RKO (cell line): Measurements from ENCODE around the gene TIMELESS.
A peak's percentile ranks its signal among the peaks of the same experiment; 100 is the strongest.
"Not testable (repeated sequence)": the region's sequence is repeated elsewhere in the genome, so short reads cannot be mapped to it uniquely, and the experiment has no call there.

ENCODE experiments used
- DNase-seq: peaks from one replicate; pipeline ENCODE4 v3.0.0-alpha.2; 2016; ENCODE audit warnings: low spot score

Gene TIMELESS

GRCh38 chr12:56408799-56409417 lies 40.3 kb downstream of the TIMELESS start:
- DNase-seq = no peak

DNA sequence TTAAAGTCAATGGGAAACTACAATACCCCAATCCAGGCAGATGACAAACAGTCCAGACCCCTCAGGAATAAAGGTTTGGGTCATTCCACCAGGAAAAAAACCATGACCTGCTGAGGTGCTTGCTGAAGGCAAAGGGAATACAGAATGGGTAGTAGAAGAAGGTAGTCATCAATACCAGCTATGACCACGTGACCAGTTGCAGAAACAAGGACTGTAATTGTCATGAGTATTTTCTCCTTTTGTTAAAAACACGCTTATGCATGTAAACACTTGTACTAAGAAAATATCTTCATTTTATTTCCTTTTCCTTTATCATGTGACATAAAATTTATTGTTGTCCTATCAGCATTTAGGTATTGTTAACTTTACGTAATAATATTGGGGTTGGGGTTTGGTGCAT lies 45.0 kb downstream of the TIMELESS start:
- DNase-seq = not testable (repeated sequence)

GRCh38 chr12:56401612-56402011 lies 47.6 kb downstream of the TIMELESS start:
- DNase-seq = not testable (repeated sequence)

DNA sequence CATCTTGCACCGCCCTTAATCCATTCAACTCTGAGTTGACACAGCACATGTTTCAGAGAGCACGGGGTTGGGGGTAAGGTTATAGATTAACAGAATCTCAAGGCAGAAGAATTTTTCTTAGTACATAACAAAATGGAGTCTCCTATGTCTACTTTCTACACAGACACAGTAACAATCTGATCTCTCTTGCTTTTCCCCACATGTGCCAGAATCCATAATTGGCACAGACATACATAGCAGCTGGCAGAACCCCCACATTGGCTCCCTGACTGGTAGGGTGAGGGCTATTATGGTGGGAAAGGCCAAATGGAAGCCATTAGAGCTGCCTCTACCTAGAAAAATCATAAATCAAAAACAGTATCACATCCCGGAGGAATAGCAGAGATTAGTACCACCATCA lies 48.1 kb downstream of the TIMELESS start:
- DNase-seq = not testable (repeated sequence)

DNA sequence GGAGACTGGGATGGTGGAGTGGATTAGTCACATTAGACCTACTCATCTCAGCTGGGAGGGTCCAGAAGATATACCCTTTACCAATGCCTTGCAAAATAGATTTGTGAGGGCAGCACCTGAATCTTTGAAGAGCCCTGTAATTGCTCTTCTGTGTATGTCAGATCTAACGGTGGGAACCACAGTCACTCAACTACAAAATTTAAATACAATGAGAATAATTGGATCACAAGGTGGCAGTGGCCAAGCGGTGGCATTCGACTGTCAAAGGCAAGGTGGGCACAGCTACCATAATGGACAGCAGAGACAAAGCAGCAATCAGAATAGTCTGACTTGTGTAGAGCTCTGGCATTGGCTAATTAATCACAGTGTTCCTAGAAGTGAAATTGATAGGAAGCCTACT lies 49.8 kb downstream of the TIMELESS start:
- not testable (repeated sequence) for DNase-seq

DNA sequence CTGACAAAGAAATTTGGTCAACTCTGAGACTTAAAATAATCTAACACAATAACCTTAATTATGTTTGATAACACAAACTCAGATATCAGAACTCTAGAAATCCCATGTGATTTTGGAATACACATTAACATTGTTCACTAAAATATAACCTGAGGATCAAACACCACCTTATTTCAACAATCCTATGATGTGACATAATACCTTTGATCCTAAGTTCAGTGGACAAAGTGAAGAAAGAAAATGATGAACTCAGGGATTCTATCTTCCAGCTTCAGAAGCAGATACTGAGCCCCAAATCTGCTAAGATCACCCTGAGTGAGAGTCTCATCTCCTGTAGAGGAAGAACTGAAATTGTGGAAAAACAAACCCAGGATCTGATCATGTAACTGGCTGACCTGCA lies 50.9 kb downstream of the TIMELESS start:
- DNase-seq = no peak

DNA sequence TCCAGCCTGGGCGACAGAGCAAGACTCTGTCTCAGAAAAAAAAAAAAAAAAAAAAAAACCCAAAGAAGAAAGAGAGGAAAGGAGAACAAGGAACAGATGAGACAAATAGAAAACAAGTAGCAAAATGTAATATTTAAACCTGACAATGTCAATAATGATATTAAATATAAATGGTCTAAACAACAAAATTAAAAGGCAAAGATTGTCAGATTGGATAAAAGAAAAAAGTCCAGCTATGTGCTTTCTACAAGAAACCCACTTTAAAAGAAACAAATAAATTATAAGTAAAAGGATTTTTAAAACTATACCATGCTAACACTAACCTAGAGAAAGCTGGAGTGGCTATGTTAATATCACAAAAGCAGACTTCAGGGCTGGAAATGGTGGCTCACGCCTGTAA lies 56.9 kb downstream of the TIMELESS start:
- DNase-seq = no peak

DNA sequence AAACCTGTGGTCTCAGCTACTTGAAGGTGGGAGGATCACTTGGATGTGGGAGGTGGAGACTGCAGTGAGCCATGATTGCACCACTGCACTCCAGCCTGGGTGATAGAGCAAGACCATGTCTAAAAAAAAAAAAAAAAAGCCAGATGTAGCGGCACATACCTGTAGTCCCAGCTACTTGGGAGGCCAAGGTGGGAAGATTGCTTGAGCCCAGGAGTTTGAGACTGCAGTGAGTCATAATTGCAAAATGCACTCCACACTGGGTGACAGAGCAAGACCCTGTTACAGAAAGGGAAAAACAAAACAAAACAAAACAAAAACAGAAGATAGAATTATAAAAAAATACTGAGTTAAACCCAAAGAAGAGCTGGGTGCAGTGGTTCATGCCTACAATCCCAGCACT lies 57.5 kb downstream of the TIMELESS start:
- no peak for DNase-seq

DNA sequence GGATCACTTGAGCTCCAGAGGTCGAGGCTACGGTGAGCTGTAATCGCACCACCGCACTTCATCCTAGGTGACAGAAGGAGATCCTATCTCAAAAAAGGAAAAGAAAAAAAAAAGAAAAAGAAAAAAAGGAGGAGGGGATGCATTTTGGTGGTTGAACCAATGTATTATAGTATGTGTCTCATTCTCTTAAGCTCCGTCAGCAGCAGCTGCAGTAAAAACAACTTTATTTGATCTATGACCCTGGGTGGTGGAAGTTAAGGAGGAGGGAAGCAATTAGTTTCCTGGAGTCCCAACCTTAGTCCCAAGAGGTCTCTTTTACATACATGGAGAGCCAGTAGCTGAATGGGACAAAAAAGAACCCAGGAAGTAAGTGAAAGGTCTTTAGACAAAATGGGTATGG lies 59.8 kb downstream of the TIMELESS start:
- DNase-seq = no peak

DNA sequence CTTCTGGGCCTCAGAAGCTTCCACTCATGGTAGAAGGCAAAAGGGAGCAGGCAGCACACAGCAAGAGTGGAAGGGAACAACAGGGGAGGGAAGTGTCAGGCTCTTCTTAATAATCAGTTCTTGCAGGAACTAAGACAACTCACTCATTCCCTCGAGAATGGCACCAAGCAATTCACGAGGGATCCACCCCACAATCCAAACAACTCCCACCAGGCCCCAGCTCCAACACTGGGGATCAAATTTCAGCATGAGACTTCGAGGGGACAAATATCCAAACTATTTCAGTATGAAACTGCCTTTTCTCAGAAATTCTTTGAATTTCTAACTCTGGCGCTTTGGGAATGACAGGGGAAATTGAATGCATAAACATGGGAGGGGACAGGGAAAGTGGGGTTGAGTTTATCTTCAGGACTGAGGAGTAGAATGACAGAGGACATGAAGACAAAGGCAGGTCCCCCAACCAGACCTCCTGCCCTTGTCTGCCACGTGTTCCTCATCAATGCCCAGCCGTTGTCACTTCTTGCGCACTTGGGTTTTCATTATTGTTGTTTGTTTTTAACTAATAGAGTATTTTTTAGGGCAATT lies 62.0 kb downstream of the TIMELESS start:
- no peak for DNase-seq

DNA sequence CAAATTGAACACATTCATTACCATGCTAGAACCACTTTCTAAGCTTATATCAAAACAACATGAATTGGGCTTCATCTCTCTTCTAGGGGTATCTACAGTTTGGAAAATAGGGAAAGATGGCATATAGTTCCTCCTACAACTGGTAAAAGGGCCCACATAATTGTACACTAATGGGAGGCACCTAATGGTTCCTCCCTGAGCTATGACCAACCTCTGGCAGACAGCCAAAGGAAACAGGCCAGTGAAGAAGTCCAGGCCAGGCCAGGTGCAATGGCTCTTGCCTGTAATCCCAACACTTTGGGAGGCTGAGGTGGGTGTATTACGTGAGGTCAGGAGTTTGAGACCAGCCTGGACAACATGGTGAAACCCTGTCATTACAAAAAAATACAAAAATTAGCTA lies 63.4 kb downstream of the TIMELESS start:
- no peak for DNase-seq

- DNase-seq = no peak
Measured at GRCh38 chr12:56382611-56383010, 66.6 kb downstream of the TIMELESS start.

DNA sequence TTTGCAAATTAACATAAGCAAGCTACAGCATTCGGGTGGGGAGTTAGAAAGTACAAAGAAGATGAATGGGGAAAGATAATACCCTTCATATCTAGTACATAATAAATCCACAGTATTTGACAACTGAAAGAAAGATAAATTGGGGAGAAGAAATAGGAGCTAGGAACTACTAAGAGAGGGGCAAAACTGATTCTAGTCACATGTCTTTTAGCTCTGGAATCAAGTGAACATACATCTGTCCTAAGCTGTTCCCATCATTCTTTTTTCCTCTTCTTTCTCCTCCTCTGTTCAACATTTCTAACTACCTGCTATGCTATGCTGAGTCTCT lies 71.3 kb downstream of the TIMELESS start:
- DNase-seq = no peak

- DNase-seq = peak; percentile 73
Measured at GRCh38 chr12:56377310-56377988, 71.8 kb downstream of the TIMELESS start.

DNA sequence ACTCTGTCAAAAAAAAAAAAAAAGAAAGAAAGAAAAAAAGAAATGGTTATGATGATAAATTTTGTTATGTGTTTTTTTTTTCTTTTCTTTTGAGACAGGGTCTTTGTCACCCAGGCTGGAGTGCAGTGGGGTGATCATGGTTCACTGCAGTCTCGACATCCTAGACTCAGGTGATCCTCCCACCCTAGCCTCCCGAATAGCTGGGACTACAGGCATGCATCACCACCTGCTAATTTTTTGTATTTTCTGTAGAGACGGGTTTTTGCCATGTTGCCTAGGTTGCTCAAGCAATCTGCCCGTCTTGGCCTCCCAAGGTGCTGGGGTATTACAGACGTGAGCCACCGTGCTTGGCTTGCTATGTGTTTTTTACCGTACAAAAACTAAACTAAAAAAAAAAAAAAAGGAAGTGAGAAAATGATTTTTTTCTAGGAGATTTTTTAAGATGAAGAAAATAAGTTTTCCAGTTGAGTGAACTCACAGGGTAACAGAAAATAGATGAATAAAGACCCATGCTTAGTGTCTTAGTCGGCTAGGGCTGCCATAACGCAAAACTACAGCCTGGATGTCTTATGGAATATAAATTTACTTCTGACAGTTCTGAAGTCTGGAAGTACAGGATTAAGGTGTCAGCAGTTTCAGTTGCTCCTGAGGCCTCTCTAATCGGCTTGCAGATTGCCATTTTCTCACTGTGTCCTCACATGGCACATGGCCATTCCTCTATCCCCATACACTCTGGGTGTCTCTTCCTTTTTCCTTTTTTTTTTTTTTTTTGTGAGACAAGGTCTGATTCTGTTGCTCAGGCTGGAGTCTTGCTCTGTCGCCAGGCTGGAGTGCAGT lies 73.4 kb downstream of the TIMELESS start:
- no peak for DNase-seq

- DNase-seq = no peak
Measured at GRCh38 chr12:56374726-56375597, 74.3 kb downstream of the TIMELESS start.

DNA sequence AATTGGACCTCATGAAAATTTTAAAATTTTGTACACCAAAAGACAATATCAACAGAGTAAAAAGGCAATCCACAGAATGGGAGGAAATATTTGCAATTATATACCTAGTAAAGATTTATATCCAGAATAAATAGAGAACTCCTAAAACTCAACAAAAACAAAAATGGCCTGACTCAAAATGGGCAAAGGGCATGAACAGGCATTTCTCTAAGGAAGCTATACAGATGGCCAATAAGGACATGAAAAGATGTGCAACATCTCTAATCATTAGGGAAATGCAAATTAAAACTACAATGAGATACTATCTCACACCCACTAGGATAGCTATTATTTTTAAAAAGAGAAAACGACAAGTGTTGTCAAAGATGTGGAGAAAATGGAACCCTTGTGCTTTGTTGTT lies 75.7 kb downstream of the TIMELESS start:
- DNase-seq = no peak

GRCh38 chr12:56366948-56367347 lies 82.3 kb downstream of the TIMELESS start:
- DNase-seq = no peak
